AG04450 (cell line): Measurements from ENCODE around the gene SMAD3. TPM values are rescaled to one million over a fixed set of nuclear protein-coding genes. Genes with fewer than 3 reads are reported as not detected.

Source experiments
- CTCF ChIA-PET: fragments of 300-600, 350-600 bp; formaldehyde crosslinking; extraction: SDS; loops from one replicate; lab custom pipeline; 2022; ENCODE audit warnings: antibody characterized with exemption, inconsistent platforms; lab: Charles Lee
- POLR2A ChIA-PET: fragments of 350-600 bp; formaldehyde crosslinking; extraction: SDS; loops from one replicate; lab custom pipeline; 2021; ENCODE audit warnings: antibody characterized with exemption, inconsistent platforms; lab: Yijun Ruan, JAX
- DNase-seq: peaks from one replicate; pipeline ENCODE4 v3.0.0-alpha.2; 2011; ENCODE audit warnings: low read depth, low spot score
- H3K27ac ChIP-seq: one replicate; pipeline ENCODE4 v1.5.1; 2012; ENCODE audit warnings: low read depth, low read length, control low read depth
- H3K27me3 ChIP-seq: one replicate; pipeline ENCODE4 v1.6.0; 2012; ENCODE audit warnings: low read length; ENCODE audit not compliant: control insufficient read depth, insufficient read depth
- H3K4me3 ChIP-seq: 2 replicates; pipeline ENCODE4 v1.5.1; 2011; ENCODE audit warnings: mild to moderate bottlenecking, low read depth, low read length, control low read depth
- H3K9me3 ChIP-seq: 2 replicates; pipeline ENCODE4 v1.5.1; 2012; ENCODE audit warnings: low read length; ENCODE audit not compliant: control insufficient read depth, insufficient read depth
- CTCF ChIP-seq: IDR thresholded peaks from 2 replicates; pipeline ENCODE4 v1.5.1; 2011; ENCODE audit warnings: low read depth, low read length, control low read depth, inconsistent platforms
- polyA plus RNA-seq: library from polyadenylated mRNA; depleted of rRNA; stranded (reverse); fragments of >200 nt; gene quantifications from 2 replicates; pipeline ENCODE4 v1.2.3, GENCODE V29; 2011

The SMAD3 gene
- polyA plus RNA-seq, 1 experiment: 115 TPM

- ChIA-PET POLR2A (interaction anchor here (0.6 to 1.7 kb wide), 5 partner anchors 8 to 61 kb away, joined by 4 to 8 read pairs (median 5); no protein-coding TSS in a partner anchor), CTCF (no interaction called here)
- H3K4me3 ChIP-seq: no peak overlapping the region
These were observed 52.0 kb downstream of the SMAD3 start for GRCh38 chr15:67117370-67117769.

DNA sequence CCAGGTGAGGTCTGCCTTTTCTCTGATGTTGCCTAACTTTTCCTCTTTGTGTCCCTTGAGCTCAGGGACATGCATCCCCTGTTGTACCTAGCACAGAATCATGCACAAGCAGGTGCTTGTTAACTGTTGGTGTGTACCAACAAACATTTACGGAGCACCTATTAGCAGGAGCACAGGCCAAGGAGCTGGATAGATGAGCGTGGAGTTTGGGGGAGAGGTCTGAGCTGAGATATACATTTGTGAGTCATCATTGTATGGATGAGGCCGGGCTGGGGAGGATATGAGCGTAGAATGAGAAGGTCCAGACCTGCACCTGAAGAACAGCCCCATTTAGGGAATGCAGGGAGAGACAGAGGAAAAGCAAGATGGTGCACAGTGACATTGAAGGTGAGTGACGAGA is 53.4 kb downstream of the SMAD3 start:
- Histone ChIP-seq H3K27me3 (no peaks in the 10 kb centered on the region), H3K4me3 (no peak overlapping the region), H3K27ac (peak overlapping the region; percentile 87), H3K9me3 (no peaks in the 10 kb centered on the region; the same call in 1 of the 2 replicates)
- POLR2A ChIA-PET: interaction anchor here (1.2 to 1.5 kb wide), 2 partner anchors 9 to 12 kb away, joined by 3 to 4 read pairs; no protein-coding TSS in a partner anchor
- TF ChIP-seq CTCF: no peak
- DNase-seq: no peak
- CTCF ChIA-PET: interaction anchor here (1.0 kb wide), 1 partner anchor 315 kb away, joined by 4 read pairs; no protein-coding TSS in a partner anchor

More at GRCh38 chr15:67117370-67117769, 52.0 kb downstream of the SMAD3 start:
- no peaks in the 10 kb centered on the region for H3K27me3 ChIP-seq
- TF ChIP-seq CTCF: no peak
- H3K9me3 ChIP-seq: no peaks in the 10 kb centered on the region; the same call in 1 of the 2 replicates
- H3K27ac ChIP-seq: peak overlapping the region; percentile 87
- DNase-seq: no peak

- Histone ChIP-seq H3K4me3 (no peak overlapping the region), H3K27ac (peak overlapping the region; percentile 98), H3K27me3 (no peaks in the 10 kb centered on the region), H3K9me3 (no peaks in the 10 kb centered on the region; the same call in 1 of the 2 replicates)
- CTCF ChIA-PET: interaction anchor here (0.7 to 1.0 kb wide), 2 partner anchors 151 to 314 kb away, joined by 3 to 4 read pairs; no protein-coding TSS in a partner anchor
- TF ChIP-seq CTCF: no peak
- POLR2A ChIA-PET: interaction anchor here (0.6 to 1.5 kb wide), 3 partner anchors 10 to 13 kb away, joined by 3 to 4 read pairs (median 3); no protein-coding TSS in a partner anchor
- DNase-seq: no peak
These were observed 53.9 kb downstream of the SMAD3 start for GRCh38 chr15:67119238-67119846.

DNA sequence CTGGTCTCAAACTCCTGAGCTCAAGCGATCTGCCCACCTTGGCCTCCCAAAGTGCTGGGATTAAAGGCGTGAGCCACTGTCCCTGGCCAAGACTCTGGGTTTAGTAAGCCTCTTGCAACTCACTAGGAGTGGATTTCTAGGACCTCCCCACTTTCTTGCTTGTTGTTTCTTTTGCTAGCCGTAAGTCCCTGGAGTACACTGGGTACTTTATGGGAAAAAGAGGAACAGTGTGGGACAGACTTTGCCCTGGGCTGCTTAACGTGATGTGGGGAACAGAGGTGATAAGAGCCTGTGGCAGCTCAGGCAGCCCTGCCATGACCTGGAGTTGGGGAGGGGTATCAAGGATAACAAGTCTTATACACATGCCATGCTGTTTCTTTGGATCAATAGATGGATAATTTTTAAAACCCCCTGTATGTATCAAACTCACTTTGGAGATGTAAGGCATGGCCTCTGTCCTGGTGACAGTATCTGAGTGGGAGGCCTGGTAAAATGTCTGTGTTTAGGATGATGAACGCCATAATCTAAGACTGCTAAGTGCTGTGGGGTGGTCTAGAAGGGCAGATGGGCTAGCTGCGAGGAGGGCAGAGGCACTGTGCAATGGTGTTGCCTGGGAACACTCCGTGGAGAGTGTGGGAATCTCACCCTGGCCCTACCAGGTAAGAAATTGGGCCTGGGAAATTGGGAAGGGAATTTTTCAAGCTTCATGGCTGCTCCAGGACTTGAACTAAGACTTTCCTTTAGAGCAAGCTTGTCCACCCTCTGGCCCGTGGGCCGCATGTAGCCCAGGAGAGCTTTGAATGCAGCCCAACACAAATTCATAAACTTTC is 54.8 kb downstream of the SMAD3 start:
- no peak overlapping the region for H3K4me3 ChIP-seq
- no peak for TF ChIP-seq CTCF
- no peak for DNase-seq
- no peaks in the 10 kb centered on the region for H3K27me3 ChIP-seq
- no peaks in the 10 kb centered on the region for H3K9me3 ChIP-seq
- ChIA-PET CTCF (interaction anchor here (0.5 kb wide), 1 partner anchor 203 kb away, joined by 3 read pairs; no protein-coding TSS in a partner anchor), POLR2A (interaction anchor here (0.6 to 1.8 kb wide), 6 partner anchors 10 to 55 kb away, joined by 3 to 7 read pairs (median 4); partner anchors contain the start of gene SMAD3)
- H3K27ac ChIP-seq: peak overlapping the region; percentile 98
